Hepatocyte (in vitro differentiated cells): ENCODE results near the gene FAM156A. TPM values are rescaled to one million over a fixed set of nuclear protein-coding genes. Genes with fewer than 3 reads are reported as not detected.

Experiments used
- DNase-seq: peaks from one replicate; pipeline ENCODE4 v3.0.0-alpha.2; 2016; ENCODE audit warnings: low spot score
- H2AFZ ChIP-seq: fragments of 200-600 bp; sonication (generic); 2 replicates; pipeline ENCODE4 v1.6.0; 2016; ENCODE audit warnings: antibody characterized with exemption, mild to moderate bottlenecking
- H3K27ac ChIP-seq: fragments of 200-600 bp; sonication (generic); 2 replicates; pipeline ENCODE4 v1.5.1; 2016; ENCODE audit warnings: mild to moderate bottlenecking
- H3K27me3 ChIP-seq: fragments of 200-600 bp; sonication (generic); 2 replicates; pipeline ENCODE4 v1.6.1; 2016
- H3K36me3 ChIP-seq: fragments of 200-600 bp; sonication (generic); replicated peaks from 2 replicates; pipeline ENCODE4 v1.5.1; 2016; ENCODE audit warnings: low read depth; ENCODE audit not compliant: insufficient read depth
- H3K4me1 ChIP-seq: fragments of 200-600 bp; sonication (generic); 2 replicates; pipeline ENCODE4 v1.5.1; 2016; ENCODE audit warnings: mild to moderate bottlenecking, moderate library complexity; ENCODE audit not compliant: insufficient read depth
- H3K4me2 ChIP-seq: fragments of 200-600 bp; sonication (generic); 2 replicates; pipeline ENCODE4 v1.6.0; 2016
- H3K4me3 ChIP-seq: fragments of 200-600 bp; sonication (generic); 2 replicates; pipeline ENCODE4 v1.5.1; 2016; ENCODE audit warnings: mild to moderate bottlenecking
- H3K79me2 ChIP-seq: fragments of 200-600 bp; sonication (generic); 2 replicates; pipeline ENCODE4 v1.6.0; 2017; ENCODE audit warnings: mild to moderate bottlenecking
- H3K9me2 ChIP-seq: fragments of 200-600 bp; sonication (generic); replicated peaks from 2 replicates; pipeline ENCODE4 v1.6.0; 2017; ENCODE audit warnings: mild to moderate bottlenecking; ENCODE audit not compliant: insufficient read depth
- H3K9me3 ChIP-seq: fragments of 200-600 bp; sonication (generic); 2 replicates; pipeline ENCODE4 v1.5.1; 2016; ENCODE audit warnings: low read depth, mild to moderate bottlenecking
- H4K20me1 ChIP-seq: fragments of 200-600 bp; sonication (generic); 2 replicates; pipeline ENCODE4 v1.6.0; 2016; ENCODE audit warnings: mild to moderate bottlenecking; ENCODE audit not compliant: insufficient read depth, poor library complexity, severe bottlenecking
- CTCF ChIP-seq: fragments of 200-600 bp; sonication (generic); IDR thresholded peaks from 2 replicates; pipeline ENCODE4 v1.5.1; 2016; ENCODE audit warnings: antibody characterized with exemption, mild to moderate bottlenecking; ENCODE audit not compliant: poor library complexity
- EZH2 ChIP-seq: fragments of 200-600 bp; sonication (generic); IDR thresholded peaks from 2 replicates; pipeline ENCODE4 v1.6.1; 2016; ENCODE audit warnings: antibody characterized with exemption, mild to moderate bottlenecking, borderline replicate concordance
- EZH2phosphoT487 ChIP-seq: fragments of 200-600 bp; sonication (generic); IDR thresholded peaks from one replicate; pipeline ENCODE4 v1.6.1; 2018; ENCODE audit warnings: antibody characterized with exemption, mild to moderate bottlenecking, low read depth, moderate library complexity; ENCODE audit not compliant: unreplicated experiment, severe bottlenecking
- WGBS: methylation state at CpG from one replicate; pipeline ENCODE4 v1.1.6; 2016; ENCODE audit warnings: low lambda C conversion rate; ENCODE audit errors: missing lambda C conversion rate; 5-methylcytosine and 5-hydroxymethylcytosine counted together
- polyA plus RNA-seq: library from polyadenylated mRNA; unstranded; fragments of >200 nt; fragmentation: Nextera tagmentation; extraction: Ambion mirVana; gene quantifications from 2 replicates; pipeline ENCODE4 v1.2.1, GENCODE V29; 2016
- total RNA-seq: library from RNA; depleted of rRNA; stranded (reverse); fragments of >200 nt; gene quantifications from 2 replicates; pipeline ENCODE4 v1.2.3, GENCODE V29; 2014

The FAM156A gene
- total and polyA plus RNA-seq, 2 experiments from 2014 or later = 16.9 to 26.6 TPM

- H3K27ac ChIP-seq = no peak overlapping the region
- H3K4me2 ChIP-seq = no peak overlapping the region
Observed at GRCh38 chrX:52988985-52989917, 30.9 kb upstream of the FAM156A start.

GRCh38 chrX:52983321-52984000 lies 25.1 kb upstream of the FAM156A start:
- Histone ChIP-seq H3K36me3 (no peaks in the 10 kb centered on the region), H3K27ac (peak overlapping the region; percentile 86), H3K4me3 (no peak overlapping the region), H3K79me2 (peaks cover 18% of the 10 kb centered on the region), H4K20me1 (no peaks in the 10 kb centered on the region), H3K4me1 (no peaks in the 10 kb centered on the region), H3K27me3 (no peaks in the 10 kb centered on the region), H3K9me3 (no peaks in the 10 kb centered on the region), H2AFZ (no peak overlapping the region), H3K4me2 (peak overlapping the region; percentile 68), H3K9me2 (no peaks in the 10 kb centered on the region)
- 52% methylated on average over 5 of the region's 5 CpGs for WGBS
- no peak for TF ChIP-seq CTCF
- TF ChIP-seq EZH2 = no peak
- no peak for TF ChIP-seq EZH2phosphoT487
- no peak for DNase-seq

More at GRCh38 chrX:52988985-52989917, 30.9 kb upstream of the FAM156A start:
- Histone ChIP-seq H3K4me1 (no peaks in the 10 kb centered on the region), H3K36me3 (no peaks in the 10 kb centered on the region), H3K27me3 (no peaks in the 10 kb centered on the region), H3K4me3 (no peak overlapping the region), H2AFZ (no peak overlapping the region), H3K9me2 (no peaks in the 10 kb centered on the region), H4K20me1 (no peaks in the 10 kb centered on the region), H3K79me2 (peaks cover 17% of the 10 kb centered on the region), H3K9me3 (no peaks in the 10 kb centered on the region)
- TF ChIP-seq EZH2 (no peak), EZH2phosphoT487 (no peak), CTCF (no peak)
- no peak for DNase-seq
- 77% methylated on average over 14 of the region's 14 CpGs for WGBS

GRCh38 chrX:52979993-52980392 lies 21.7 kb upstream of the FAM156A start:
- no peak for DNase-seq
- no peaks in the 10 kb centered on the region for H3K4me1 ChIP-seq
- H3K27ac ChIP-seq = peak overlapping the region; percentile 63

More at GRCh38 chrX:52979993-52980392, 21.7 kb upstream of the FAM156A start:
- Histone ChIP-seq H3K27me3 (no peaks in the 10 kb centered on the region), H3K9me3 (no peaks in the 10 kb centered on the region), H3K4me2 (no peak overlapping the region), H2AFZ (no peak overlapping the region), H3K9me2 (no peaks in the 10 kb centered on the region), H3K4me3 (no peak overlapping the region), H3K36me3 (no peaks in the 10 kb centered on the region), H4K20me1 (no peaks in the 10 kb centered on the region), H3K79me2 (peaks cover 12% of the 10 kb centered on the region)
- TF ChIP-seq EZH2 = no peak
- no peak for TF ChIP-seq EZH2phosphoT487
- no peak for TF ChIP-seq CTCF
- 70% methylated on average over 4 of the region's 4 CpGs for whole genome bisulfite sequencing
